Right cardiac atrium (tissue), 5 donors: ENCODE results near the gene SERBP1. TPM values are rescaled to one million over a fixed set of nuclear protein-coding genes. Genes with fewer than 3 reads are reported as not detected.

ENCODE experiments used
- ATAC-seq, 2 donors: fragments of 200-7000 bp; cut with Tn5 transposase; one replicate each; pipeline versions ENCODE4 v1.8.0 to v1.9.1; 2020; ENCODE audit warnings: moderate library complexity in 2 of 2, mild to moderate bottlenecking in 1 of 2
- DNase-seq, 3 donors: peaks; one replicate each; pipeline ENCODE4 v3.0.0-alpha.2; 2020
- H3K27ac ChIP-seq: one replicate; pipeline ENCODE4 v1.5.1; 2013; ENCODE audit warnings: mild to moderate bottlenecking, low read length, control low read depth, moderate library complexity
- H3K27me3 ChIP-seq: one replicate; pipeline ENCODE4 v1.6.1; 2013; ENCODE audit not compliant: control insufficient read depth, insufficient read depth
- H3K4me1 ChIP-seq: one replicate; pipeline ENCODE4 v1.6.1; 2013; ENCODE audit warnings: low read length; ENCODE audit not compliant: control insufficient read depth, insufficient read depth
- H3K4me3 ChIP-seq: one replicate; pipeline ENCODE4 v1.5.1; 2013; ENCODE audit warnings: low read length, control low read depth
- H3K9me3 ChIP-seq: one replicate; pipeline ENCODE4 v1.6.1; 2013; ENCODE audit warnings: low read length; ENCODE audit not compliant: control insufficient read depth
- WGBS: extraction: QIAGEN DNeasy Blood & Tissue Kit; methylation state at CpG from one replicate; pipeline ENCODE4 v1.1.7; 2013; 5-methylcytosine and 5-hydroxymethylcytosine counted together
- intact Hi-C, 4 donors: fragments of 100-400 bp; cut with DNase I; formaldehyde crosslinking; loops; one replicate each; pipeline versions ENCODE4 v1.11.0 to v1.14.0; 2022 to 2023
- polyA plus RNA-seq: library from polyadenylated mRNA; stranded (reverse); fragments of 200-250 nt; gene quantifications from one replicate; pipeline ENCODE4 v1.2.3, GENCODE V29; 2013
- total RNA-seq, 4 donors: library from RNA; stranded (reverse); fragmentation: NEBNext Ultra II Directional; extraction: Animal tissue kit (Norgen Biotek cat#: 25700); gene quantifications; one replicate each; pipeline ENCODE4 v1.2.1, GENCODE V29; 2021
- donor health status: healthy with polysubstance abuse.
- donor health status: DM: no; HTN: yes; CAD: no.
- donor health status: DM: no; HTN: no; CAD: no.
- donor health status: DM: no; HTN: yes; CAD: no; lungs with severe emphysema.
- donor health status: DM: yes; HTN: yes; CAD: no.

The SERBP1 gene
- total and polyA plus RNA-seq, 5 donors: 77.0 to 122 (median 109) TPM

- no peak overlapping the region for H3K4me3 ChIP-seq
- ATAC-seq (no peak), DNase-seq (no peak)
- H3K27ac ChIP-seq: no peak overlapping the region
- intact Hi-C loops: no loop called here
- H3K9me3 ChIP-seq: no peaks in the 10 kb centered on the region
- H3K4me1 ChIP-seq: peaks cover 1% of the 10 kb centered on the region
- H3K27me3 ChIP-seq: no peaks in the 10 kb centered on the region
- 88% methylated on average over 2 of the region's 2 CpGs for WGBS
These were observed 46.1 kb downstream of the SERBP1 start for GRCh38 chr1:67383999-67384638.

DNA sequence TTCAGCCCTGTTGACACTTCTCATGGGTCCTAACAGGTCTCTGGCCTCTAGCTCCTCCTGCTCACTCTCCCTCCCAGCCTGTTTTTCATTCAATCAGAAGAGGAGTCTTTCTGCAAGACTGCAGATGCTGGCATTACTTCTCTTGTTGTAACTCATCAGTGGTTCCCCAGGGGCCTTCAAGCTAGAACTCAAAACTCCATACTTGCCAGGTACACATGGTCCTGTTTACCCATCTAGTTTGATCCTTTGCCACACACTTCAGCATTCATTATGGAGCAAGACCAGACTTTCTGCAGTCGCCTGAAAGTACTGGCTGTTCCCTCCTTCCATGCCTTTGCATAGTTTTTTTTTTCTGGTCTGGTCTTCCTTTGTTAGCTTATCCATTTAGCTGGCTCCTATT is 47.9 kb downstream of the SERBP1 start:
- no peak overlapping the region for H3K27ac ChIP-seq

DNA sequence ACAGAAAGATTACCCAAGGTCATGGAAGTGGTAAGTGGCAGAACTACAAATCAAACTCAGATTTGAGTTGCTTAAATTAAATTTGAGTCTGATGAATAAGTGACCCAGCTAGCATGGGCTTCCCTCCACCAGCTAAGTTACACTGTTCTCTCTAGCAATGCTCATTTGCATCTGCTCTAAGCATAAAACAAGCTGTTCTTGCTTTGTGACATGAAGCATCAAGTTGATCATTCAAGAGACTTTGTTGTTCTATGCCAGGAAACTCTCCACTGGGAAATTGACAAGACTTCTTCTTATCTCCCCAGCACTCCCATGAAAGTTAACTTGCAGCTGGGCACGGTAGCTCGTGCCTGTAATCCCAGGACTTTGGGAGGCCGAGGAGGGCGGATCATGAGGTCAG is 49.0 kb downstream of the SERBP1 start:
- no peak for ATAC-seq
- no peaks in the 10 kb centered on the region for H3K9me3 ChIP-seq
- H3K27ac ChIP-seq: no peak overlapping the region
- WGBS: 52% methylated on average over 4 of the region's 4 CpGs
- no peak for DNase-seq
- intact Hi-C loops: no loop called here
- H3K4me3 ChIP-seq: no peak overlapping the region
- no peaks in the 10 kb centered on the region for H3K27me3 ChIP-seq
- H3K4me1 ChIP-seq: peaks cover 1% of the 10 kb centered on the region

More for the DNA sequence above, 47.9 kb downstream of the SERBP1 start:
- ATAC-seq: no peak
- Histone ChIP-seq H3K4me1 (peaks cover 1% of the 10 kb centered on the region), H3K9me3 (no peaks in the 10 kb centered on the region), H3K4me3 (no peak overlapping the region), H3K27me3 (no peaks in the 10 kb centered on the region)
- WGBS: 67% methylated on average over 1 of the region's 1 CpG
- no peak for DNase-seq
- intact Hi-C loops: no loop called here

DNA sequence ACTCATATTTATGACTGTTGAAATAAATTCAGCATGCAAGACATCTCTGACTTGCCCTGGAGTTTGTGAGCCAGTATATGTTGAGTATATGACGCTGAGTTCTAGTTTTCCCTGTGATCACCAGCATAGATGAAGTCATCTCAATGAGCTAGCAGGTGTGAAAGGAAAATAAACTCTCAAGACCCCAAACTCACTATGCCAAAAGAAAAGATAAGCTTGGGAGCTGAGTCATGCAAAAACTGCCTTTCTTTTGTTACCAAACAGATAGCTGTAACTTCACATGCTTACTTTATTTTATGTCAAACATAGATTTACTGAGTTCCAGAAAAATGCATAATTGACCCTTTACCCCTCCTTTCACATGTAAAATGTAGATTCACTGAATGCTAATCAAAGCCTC is 52.9 kb downstream of the SERBP1 start:
- Histone ChIP-seq H3K4me3 (no peak overlapping the region), H3K4me1 (no peaks in the 10 kb centered on the region), H3K9me3 (no peaks in the 10 kb centered on the region), H3K27me3 (no peaks in the 10 kb centered on the region), H3K27ac (no peak overlapping the region)
- WGBS: 86% methylated on average over 1 of the region's 1 CpG
- intact Hi-C loops: no loop called here
- ATAC-seq (no peak), DNase-seq (no peak)

GRCh38 chr1:67376381-67376780 is 53.8 kb downstream of the SERBP1 start:
- ATAC-seq (no peak), DNase-seq (no peak)
- intact Hi-C loops: no loop called here
- no peaks in the 10 kb centered on the region for H3K9me3 ChIP-seq
- 37% methylated on average over 3 of the region's 3 CpGs for WGBS
- no peak overlapping the region for H3K4me3 ChIP-seq
- no peaks in the 10 kb centered on the region for H3K4me1 ChIP-seq
- H3K27ac ChIP-seq: no peak overlapping the region
- H3K27me3 ChIP-seq: no peaks in the 10 kb centered on the region

DNA sequence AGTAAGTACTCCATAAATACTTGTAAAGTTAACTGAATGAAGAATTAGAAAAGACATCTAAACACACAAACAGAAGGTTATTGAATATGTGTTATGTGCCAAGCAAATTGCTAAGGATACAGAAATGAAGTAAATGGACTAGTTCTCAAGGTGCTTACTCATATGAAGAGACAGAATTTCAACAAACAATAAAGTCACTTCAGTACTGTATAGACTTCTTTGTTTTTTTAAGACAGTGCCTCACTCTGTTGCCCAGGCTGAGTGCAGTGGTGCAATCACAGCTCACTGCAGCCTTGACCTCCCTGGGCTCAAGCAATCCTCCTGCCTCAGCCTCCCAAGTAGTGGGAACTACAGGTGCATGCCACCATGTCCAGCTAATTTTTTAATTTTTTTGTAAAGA is 57.3 kb downstream of the SERBP1 start:
- Histone ChIP-seq H3K4me3 (no peak overlapping the region), H3K27ac (no peak overlapping the region), H3K27me3 (no peaks in the 10 kb centered on the region), H3K4me1 (no peaks in the 10 kb centered on the region), H3K9me3 (no peaks in the 10 kb centered on the region)
- intact Hi-C loops: no loop called here
- ATAC-seq: no peak
- DNase-seq: no peak

- Histone ChIP-seq H3K4me3 (no peak overlapping the region), H3K9me3 (no peaks in the 10 kb centered on the region), H3K4me1 (no peaks in the 10 kb centered on the region), H3K27ac (no peak overlapping the region), H3K27me3 (no peaks in the 10 kb centered on the region)
- DNase-seq: no peak
- WGBS: 67% methylated on average over 3 of the region's 3 CpGs
- ATAC-seq: no peak
- intact Hi-C loops: no loop called here
These were observed 58.1 kb downstream of the SERBP1 start for GRCh38 chr1:67372136-67372535.

DNA sequence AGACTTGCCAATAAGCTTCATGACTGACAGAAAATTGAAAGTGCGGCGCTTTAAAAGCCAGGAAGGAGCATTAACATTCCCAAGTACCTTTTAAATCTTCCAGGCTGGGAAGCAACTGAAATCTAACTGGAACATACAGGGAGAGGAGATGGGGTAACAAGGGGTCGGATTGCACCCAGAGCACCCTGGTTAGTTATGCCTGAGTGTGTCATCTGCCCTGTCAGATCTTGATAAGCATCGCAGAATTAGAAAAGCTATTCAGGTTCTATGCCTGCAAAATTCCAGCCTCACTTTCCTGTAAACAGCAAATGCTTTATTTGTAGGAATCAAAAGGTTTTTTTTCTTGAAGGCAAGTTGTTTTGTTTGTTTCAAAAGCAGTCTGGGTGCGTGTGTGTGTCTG is 58.5 kb downstream of the SERBP1 start:
- Histone ChIP-seq H3K4me1 (no peaks in the 10 kb centered on the region), H3K27me3 (no peaks in the 10 kb centered on the region), H3K27ac (no peak overlapping the region), H3K9me3 (no peaks in the 10 kb centered on the region), H3K4me3 (no peak overlapping the region)
- WGBS: 75% methylated on average over 5 of the region's 5 CpGs
- ATAC-seq (no peak), DNase-seq (no peak)
- intact Hi-C loops: no loop called here

DNA sequence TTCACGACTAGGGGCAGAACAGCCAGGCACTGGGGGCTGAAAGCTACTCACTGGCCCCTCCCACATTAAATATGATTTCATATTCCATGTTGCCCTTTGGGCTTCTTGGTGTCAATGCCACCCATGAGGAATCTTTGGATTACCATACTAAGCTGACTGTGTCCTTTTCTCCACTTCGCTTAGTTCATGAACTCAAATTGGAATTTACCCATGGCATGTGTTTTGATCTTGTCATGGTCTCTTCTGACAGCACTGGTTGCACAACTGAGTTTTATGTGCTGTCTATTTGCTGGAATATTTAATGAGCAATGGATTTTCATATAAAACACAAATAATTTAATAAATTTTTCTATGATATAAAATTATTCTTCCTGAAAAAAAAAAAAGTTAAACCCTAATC is 59.2 kb downstream of the SERBP1 start:
- Histone ChIP-seq H3K4me3 (no peak overlapping the region), H3K9me3 (no peaks in the 10 kb centered on the region), H3K4me1 (no peaks in the 10 kb centered on the region), H3K27ac (no peak overlapping the region), H3K27me3 (no peaks in the 10 kb centered on the region)
- intact Hi-C loops: no loop called here
- no peak for ATAC-seq
- 84% methylated on average over 2 of the region's 2 CpGs for WGBS
- no peak for DNase-seq

GRCh38 chr1:67368046-67368514 is 62.1 kb downstream of the SERBP1 start:
- 86% methylated on average over 1 of the region's 1 CpG for WGBS
- no peaks in the 10 kb centered on the region for H3K4me1 ChIP-seq
- H3K27ac ChIP-seq: no peak overlapping the region

GRCh38 chr1:67367370-67368045 is 62.7 kb downstream of the SERBP1 start:
- no peak overlapping the region for H3K4me3 ChIP-seq
- WGBS: 35% methylated on average over 8 of the region's 8 CpGs
- peak in 1 of 2 donors; percentile 40 for ATAC-seq

More at GRCh38 chr1:67368046-67368514, 62.1 kb downstream of the SERBP1 start:
- no peaks in the 10 kb centered on the region for H3K9me3 ChIP-seq
- ATAC-seq (no peak), DNase-seq (no peak)
- intact Hi-C loops: no loop called here
- no peaks in the 10 kb centered on the region for H3K27me3 ChIP-seq
- H3K4me3 ChIP-seq: no peak overlapping the region

More at GRCh38 chr1:67367370-67368045, 62.7 kb downstream of the SERBP1 start:
- H3K4me1 ChIP-seq: no peaks in the 10 kb centered on the region
- no peaks in the 10 kb centered on the region for H3K9me3 ChIP-seq
- no peak overlapping the region for H3K27ac ChIP-seq
- no peaks in the 10 kb centered on the region for H3K27me3 ChIP-seq
- intact Hi-C loops: no loop called here
- peak; percentile 52 to 77 (median 67) for DNase-seq
